ENCODE measurements around the gene SMPDL3A.
"Not testable (repeated sequence)": the region's sequence is repeated elsewhere in the genome, so short reads cannot be mapped to it uniquely, and the experiment has no call there.

The SMPDL3A gene, protein sequence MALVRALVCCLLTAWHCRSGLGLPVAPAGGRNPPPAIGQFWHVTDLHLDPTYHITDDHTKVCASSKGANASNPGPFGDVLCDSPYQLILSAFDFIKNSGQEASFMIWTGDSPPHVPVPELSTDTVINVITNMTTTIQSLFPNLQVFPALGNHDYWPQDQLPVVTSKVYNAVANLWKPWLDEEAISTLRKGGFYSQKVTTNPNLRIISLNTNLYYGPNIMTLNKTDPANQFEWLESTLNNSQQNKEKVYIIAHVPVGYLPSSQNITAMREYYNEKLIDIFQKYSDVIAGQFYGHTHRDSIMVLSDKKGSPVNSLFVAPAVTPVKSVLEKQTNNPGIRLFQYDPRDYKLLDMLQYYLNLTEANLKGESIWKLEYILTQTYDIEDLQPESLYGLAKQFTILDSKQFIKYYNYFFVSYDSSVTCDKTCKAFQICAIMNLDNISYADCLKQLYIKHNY

DNA sequence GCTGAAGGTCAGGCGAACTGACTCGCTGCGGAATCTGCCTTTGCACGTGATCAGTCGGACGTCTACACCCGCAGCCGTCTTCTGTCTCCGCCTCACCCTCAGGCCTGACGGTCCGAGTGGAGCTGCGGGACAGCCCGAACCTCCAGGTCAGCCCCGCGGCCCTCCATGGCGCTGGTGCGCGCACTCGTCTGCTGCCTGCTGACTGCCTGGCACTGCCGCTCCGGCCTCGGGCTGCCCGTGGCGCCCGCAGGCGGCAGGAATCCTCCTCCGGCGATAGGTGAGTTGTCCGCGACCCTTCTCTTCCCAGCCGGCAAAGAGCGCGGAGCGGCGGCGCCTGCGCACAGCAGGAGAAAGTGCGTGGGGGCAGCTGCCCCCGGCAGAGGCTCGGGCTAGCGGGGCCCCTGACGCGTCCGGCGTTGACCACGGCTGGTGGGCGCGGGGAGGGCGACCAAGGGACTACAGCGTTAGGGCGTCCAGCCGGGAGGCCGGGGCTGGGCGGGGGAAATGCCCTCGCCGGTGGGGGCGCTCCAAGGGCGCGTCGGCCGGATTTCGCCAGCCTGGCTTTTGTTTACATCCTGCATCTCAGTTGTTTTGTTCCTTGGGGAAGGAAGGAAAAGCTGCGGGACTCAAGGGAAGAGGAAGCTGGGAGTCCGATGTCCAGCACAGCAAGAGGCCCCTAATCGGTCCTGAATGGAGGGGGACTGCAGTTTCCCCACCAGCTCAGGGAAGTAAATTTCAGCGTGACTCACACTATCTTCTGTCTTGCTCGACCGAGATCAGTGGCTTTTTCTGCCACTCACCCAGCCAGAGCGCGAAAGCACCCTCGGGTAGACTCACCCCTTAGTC lies at the start of gene SMPDL3A:
Gene SMPDL3A, plus strand, starts transcription at position 77 of the 846 bp plus-strand sequence. Its CDS starts 89 bp downstream, at position 166.
- peak; percentile 82 for DNase-seq

DNA sequence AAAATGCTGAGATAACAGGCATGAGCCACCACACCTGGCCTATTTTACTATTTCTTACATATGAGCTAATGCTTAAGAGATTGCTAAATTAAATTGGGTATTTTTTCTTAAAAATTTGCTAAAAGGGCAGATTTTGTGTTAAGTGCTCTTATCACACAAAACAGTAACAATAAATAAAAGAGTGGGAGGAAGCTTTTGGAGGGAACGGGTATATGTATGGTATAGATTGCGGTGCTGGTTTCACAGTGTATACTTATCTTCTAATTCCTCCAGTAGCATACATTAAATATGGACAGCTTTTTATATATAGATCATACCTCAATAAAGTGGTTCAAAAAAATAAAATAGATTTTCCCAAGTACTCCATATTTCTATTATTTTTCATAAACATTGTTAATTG lies 49.0 kb upstream of the SMPDL3A start:
- no peak for DNase-seq

DNA sequence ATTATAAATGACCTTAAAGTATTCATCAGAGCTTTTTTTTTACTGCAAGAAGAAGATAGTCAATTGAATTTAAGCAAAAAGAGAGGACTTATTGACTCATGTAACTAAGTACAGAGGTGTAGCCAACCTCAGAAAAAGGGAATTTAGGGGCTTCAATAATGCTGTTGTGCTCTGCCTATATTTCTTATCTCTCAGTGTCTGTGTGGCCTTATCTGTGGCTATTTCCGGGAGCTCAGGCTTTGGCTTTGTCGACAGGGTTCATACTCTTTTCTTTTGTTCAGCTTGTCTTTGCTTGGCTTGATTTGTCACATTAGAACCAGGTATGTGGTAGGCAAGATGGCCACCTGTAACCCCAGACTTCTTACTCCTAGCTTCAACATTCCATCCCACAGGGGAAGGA lies 48.1 kb upstream of the SMPDL3A start:
- DNase-seq = no peak

DNA sequence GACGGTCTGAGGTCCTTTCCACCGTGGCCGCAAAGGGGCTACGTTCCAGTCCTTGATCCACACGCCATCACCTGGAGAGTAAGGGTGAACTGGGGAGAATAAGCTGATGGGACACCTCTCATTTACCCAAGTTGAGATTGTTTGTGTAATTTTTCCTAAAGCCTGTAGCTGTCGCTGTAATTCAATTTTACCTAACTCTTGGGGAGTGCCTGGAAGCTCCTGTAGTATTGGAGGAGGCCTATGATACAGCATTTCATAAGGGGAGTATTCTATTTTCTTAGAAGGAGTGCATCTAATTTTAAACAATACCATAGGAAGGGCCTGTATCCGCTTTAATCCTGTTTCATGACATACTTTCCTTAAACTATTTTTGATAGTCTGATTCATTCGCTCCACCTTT lies 44.8 kb upstream of the SMPDL3A start:
- DNase-seq = peak; percentile 54

GRCh38 chr6:122744856-122745255 lies 44.2 kb upstream of the SMPDL3A start:
- DNase-seq = peak; percentile 66

DNA sequence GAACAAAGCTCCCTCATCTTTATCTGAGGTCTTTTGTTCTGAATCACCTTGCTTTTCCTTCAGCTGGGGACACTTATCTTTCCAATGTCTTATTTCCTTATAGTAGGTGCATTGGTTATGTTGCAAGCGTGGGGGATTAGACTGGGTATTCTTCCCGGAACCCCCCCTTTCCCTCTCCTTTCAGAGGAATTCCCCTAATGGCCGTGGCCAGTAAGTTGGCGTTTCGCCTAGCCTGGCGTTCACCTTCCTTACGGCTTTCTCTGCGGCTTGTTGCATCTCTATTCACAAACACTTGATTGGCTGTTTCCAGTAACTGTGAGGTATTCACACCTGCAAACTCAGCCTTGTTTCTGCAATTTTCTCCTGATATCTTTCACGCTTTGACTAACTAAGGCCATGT lies 42.4 kb upstream of the SMPDL3A start:
- no peak for DNase-seq

DNA sequence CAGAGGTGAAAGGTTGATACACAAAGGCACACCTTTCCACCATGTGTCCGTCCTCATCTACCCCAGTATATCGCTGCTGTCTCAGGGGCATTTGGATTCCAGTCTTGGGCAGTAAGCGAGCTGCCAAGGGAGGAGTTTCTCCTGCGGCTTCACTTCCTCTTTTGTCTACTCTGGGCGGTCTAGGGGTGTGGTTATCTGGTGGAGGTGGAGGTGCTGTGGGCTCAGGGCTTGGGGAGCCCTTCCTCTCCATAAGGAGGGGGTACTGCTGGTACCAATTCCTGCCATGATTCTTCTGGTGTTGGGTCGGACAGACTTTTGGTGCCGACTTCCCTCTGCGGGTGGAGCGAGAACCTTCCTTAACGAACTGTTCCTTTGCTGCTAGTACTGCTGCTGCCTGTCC lies 41.5 kb upstream of the SMPDL3A start:
- no peak for DNase-seq

- DNase-seq = not testable (repeated sequence)
These were observed 40.1 kb upstream of the SMPDL3A start for GRCh38 chr6:122748945-122749344.

DNA sequence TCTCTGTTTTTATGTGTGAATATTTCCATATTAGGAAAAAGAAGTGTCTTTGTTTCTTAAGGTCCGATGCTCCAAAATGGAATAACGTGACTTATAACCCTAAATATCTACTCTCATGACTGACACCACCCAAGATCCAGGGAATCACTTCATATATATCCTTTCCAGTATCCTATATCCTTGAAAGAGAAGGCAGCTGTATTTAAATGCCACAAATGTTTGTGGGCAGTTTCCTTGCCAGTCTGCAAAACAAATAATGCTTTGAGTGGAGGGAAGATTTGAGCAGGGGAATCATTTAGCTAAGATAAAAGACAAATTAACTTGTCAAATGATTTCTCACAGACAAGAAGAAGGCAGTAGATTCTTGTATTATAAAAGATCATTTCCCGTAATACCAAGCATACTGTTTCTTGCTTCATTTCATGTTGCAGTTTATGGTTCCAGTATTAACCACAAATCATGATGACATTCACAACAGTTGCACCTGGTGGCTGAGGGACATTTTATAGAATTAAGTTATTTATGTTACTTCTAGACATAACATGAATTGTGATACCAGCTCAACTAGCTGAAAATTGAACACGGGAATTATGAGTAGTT lies 39.5 kb upstream of the SMPDL3A start:
- peak; percentile 70 for DNase-seq

- DNase-seq = no peak
These were observed 37.7 kb upstream of the SMPDL3A start for GRCh38 chr6:122751326-122751725.

- DNase-seq = no peak
These were observed 36.6 kb upstream of the SMPDL3A start for GRCh38 chr6:122752459-122752858.

GRCh38 chr6:122753000-122753687 lies 35.9 kb upstream of the SMPDL3A start:
- no peak for DNase-seq

DNA sequence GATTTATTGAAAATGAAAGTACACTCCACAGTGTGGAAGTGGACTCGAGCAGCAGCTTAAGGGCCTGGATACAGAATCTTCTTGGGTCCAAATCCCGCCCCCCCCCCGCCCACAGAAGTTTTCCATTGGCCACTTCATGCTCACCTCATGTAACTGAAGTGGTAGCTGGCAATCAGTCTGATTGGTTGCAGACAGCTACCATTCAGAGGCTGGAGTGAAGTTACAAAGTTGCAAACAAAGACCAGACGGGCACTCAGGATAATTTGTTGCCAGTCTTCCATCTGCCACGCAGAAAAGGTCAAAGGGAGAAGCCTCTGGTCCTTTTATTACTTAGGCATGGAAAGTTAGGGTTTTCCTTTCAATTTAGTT lies 35.4 kb upstream of the SMPDL3A start:
- no peak for DNase-seq

DNA sequence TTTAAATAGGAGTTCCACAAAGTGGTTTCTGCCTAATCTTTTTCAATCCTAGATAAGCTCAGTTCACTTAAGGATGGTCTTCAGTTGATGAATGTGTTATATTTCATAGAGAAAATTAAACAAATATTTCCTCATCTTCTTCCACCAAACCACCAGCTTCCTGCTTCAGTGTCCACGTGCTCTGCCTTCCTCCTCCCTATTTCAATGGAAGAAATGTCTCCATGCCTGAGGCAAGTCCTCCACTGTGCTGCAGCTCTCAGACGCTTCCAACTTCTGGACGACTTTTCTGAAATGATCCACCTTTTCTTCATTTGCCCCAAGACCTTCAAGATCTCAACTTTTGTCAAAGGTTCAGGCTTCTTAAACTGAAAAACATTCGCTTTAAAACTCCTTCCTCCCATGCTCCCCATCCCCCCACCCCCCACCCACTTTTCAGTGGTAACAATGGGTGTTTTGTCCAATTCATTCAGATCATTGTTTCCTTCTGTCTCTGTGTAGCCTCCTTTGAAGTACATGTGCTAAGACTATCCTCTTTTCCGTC lies 34.8 kb upstream of the SMPDL3A start:
- DNase-seq = no peak

GRCh38 chr6:122755901-122756300 lies 33.2 kb upstream of the SMPDL3A start:
- no peak for DNase-seq

DNA sequence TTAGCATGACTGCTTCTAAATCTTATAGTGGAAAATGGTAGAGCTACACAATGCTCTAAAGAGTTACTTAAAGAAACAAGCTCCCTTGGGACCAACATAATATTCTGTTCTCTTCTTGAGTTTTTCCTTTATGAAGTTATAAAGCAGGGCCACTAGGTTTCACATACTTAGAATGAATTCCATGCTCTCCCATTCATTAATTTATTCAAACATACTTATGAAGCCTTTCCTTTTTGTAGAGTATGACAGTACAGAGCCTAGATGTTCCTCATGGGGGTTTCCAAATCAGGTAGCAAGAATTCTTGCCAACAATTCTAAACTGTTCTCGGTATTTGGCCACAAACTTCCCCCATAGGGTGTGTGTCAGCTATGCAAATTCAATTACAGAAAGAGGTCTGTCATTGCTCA lies 30.1 kb upstream of the SMPDL3A start:
- DNase-seq = no peak

GRCh38 chr6:122760330-122760729 lies 28.7 kb upstream of the SMPDL3A start:
- no peak for DNase-seq

GRCh38 chr6:122766256-122766655 lies 22.8 kb upstream of the SMPDL3A start:
- DNase-seq = no peak

DNA sequence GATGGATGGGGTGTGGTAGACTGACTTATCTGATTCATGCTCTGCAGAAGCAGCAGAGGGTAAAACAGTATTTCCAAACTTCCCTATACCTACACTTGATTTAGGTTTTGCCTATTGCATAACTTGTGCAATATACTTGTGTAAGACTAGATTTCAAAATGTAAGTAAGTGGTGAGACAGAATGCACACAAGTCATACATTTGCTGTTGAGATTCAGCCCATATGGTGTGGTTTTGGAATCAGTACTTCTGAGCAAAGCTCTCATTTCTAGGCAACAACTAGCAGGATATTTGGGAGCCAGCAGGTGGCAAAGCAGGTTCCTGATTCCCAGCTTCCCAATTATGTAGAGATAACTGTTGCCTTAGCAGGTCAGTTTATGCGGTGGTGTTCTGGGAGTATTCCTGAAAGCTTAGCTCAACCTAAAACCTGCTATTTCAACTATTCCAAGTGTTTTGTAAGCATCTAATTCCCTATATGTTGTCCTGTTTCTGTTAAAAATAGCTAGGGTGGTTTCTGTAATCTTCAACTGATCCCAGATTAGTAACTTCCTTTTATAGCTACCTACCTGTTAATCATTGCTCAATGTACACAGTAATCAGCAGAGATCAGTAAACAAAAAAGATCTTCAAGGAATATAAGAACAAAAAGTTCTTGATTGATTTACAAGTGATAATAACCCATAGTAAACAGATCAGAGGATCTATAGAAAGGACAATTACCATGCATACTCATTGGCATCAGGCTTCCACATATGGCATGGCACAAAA lies 18.0 kb upstream of the SMPDL3A start:
- DNase-seq = peak; percentile 36

- peak; percentile 7 for DNase-seq
These were observed 16.2 kb upstream of the SMPDL3A start for GRCh38 chr6:122772724-122773415.

GRCh38 chr6:122775975-122776374 lies 13.1 kb upstream of the SMPDL3A start:
- no peak for DNase-seq

Measured in DMS53 (cell line).